OCI-LY3 (cell line): ENCODE data around the gene VAV2.

Experiments used
- H2AFZ ChIP-seq: fragments of 200-600, 300-600 bp; shearing (Covaris generic); 2 replicates; pipeline ENCODE4 v1.6.0; 2014; ENCODE audit warnings: antibody characterized with exemption, low read depth, low read length
- H3K27ac ChIP-seq: fragments of 200-600, 300-600 bp; sonication (generic); 2 replicates; pipeline ENCODE4 v1.5.1; 2014; ENCODE audit warnings: mild to moderate bottlenecking, low read length, moderate library complexity, mixed read lengths
- H3K27me3 ChIP-seq: fragments of 200-600, 300-600 bp; sonication (generic); 2 replicates; pipeline ENCODE4 v1.6.1; 2014; ENCODE audit warnings: low read depth, low read length, mixed read lengths
- H3K36me3 ChIP-seq: fragments of 200-600, 300-600 bp; sonication (generic); replicated peaks from 2 replicates; pipeline ENCODE3; 2014; ENCODE audit warnings: low read depth, low read length, mixed read lengths
- H3K4me1 ChIP-seq: fragments of 300-600, 200-600 bp; sonication (generic); 2 replicates; pipeline ENCODE4 v1.6.1; 2014; ENCODE audit warnings: low read length, mixed read lengths
- H3K4me2 ChIP-seq: fragments of 200-600, 300-600 bp; sonication (generic); 2 replicates; pipeline ENCODE4 v1.6.1; 2014; ENCODE audit warnings: low read length, mixed read lengths
- H3K4me3 ChIP-seq: fragments of 300-600, 200-600 bp; sonication (generic); 2 replicates; pipeline ENCODE4 v1.5.1; 2014; ENCODE audit warnings: antibody characterized with exemption, mild to moderate bottlenecking, low read length, moderate library complexity
- H3K79me2 ChIP-seq: fragments of 300-600, 200-600 bp; shearing (Covaris generic); 2 replicates; pipeline ENCODE4 v1.6.1; 2014; ENCODE audit warnings: mild to moderate bottlenecking, low read length, mixed read lengths
- H3K9ac ChIP-seq: fragments of 300-600, 200-600 bp; shearing (Covaris generic); 2 replicates; pipeline ENCODE4 v1.6.0; 2014; ENCODE audit warnings: mild to moderate bottlenecking, low read length, moderate library complexity
- H3K9me3 ChIP-seq: fragments of 200-600, 300-600 bp; shearing (Covaris generic); 2 replicates; pipeline ENCODE4 v1.6.1; 2014; ENCODE audit warnings: low read length, mixed read lengths; ENCODE audit not compliant: insufficient read depth
- H4K20me1 ChIP-seq: fragments of 200-600, 300-600 bp; sonication (generic); 2 replicates; pipeline ENCODE4 v1.6.1; 2016; ENCODE audit warnings: low read length, mixed read lengths; ENCODE audit not compliant: insufficient read depth
- EZH2phosphoT487 ChIP-seq: fragments of 200-600 bp; shearing (Covaris generic); IDR thresholded peaks from 2 replicates; pipeline ENCODE4 v1.6.1; 2018; ENCODE audit warnings: antibody characterized with exemption, mixed run types, low read depth
- TF ChIP-seq, protein P1 (sequence below): fragments of 200-600, 300-600 bp; sonication (generic); IDR thresholded peaks from 2 replicates; pipeline ENCODE4 v1.5.1; 2014; ENCODE audit warnings: antibody characterized with exemption, low read length, low read depth

The VAV2 gene

DNA sequence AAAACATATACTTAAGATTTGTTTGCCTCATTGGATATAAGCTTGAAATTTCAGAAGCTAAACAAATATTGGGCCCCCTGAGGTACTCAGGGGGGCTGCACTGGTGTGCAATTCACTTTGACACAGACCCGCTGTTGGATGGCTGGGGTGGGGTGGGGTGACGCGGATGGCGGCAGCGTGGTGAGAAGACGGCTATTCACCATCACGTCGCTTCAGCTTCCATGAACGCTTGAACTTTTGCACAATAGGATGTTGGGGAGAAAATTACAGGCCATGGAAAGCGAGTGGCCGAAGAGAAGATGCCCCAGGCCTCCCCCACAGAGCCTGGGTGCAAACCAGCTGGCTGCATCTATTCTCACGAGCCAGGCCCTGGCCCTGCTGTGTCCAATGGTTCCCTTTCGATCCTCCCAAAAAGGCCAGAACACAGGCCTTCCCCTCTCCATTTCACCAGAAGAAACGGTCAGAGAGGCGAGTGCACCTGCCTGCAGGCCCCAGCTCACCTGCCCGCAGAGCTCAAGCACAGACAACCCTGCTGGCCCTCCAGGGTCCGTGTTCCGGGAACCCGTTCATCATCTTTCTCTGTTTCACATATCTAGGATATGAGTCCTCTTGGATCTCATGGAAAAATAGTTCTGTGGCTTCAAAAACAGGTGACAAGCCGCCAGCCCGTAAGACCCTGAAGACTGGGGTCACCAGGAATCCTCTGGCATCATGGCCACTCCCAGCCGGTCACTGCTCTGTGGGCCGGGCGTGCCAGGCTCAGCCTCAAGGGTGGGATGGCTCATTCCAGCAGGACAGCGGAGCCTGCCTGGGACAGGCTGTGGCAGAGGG is 207.2 kb downstream of the VAV2 start:
- H3K4me3 ChIP-seq, result no peak overlapping the region
- H2AFZ ChIP-seq, result no peak overlapping the region
- peaks cover 21% of the 10 kb centered on the region for H4K20me1 ChIP-seq
- TF ChIP-seq, protein P1, sequence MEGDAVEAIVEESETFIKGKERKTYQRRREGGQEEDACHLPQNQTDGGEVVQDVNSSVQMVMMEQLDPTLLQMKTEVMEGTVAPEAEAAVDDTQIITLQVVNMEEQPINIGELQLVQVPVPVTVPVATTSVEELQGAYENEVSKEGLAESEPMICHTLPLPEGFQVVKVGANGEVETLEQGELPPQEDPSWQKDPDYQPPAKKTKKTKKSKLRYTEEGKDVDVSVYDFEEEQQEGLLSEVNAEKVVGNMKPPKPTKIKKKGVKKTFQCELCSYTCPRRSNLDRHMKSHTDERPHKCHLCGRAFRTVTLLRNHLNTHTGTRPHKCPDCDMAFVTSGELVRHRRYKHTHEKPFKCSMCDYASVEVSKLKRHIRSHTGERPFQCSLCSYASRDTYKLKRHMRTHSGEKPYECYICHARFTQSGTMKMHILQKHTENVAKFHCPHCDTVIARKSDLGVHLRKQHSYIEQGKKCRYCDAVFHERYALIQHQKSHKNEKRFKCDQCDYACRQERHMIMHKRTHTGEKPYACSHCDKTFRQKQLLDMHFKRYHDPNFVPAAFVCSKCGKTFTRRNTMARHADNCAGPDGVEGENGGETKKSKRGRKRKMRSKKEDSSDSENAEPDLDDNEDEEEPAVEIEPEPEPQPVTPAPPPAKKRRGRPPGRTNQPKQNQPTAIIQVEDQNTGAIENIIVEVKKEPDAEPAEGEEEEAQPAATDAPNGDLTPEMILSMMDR, result no peak
- no peak for TF ChIP-seq EZH2phosphoT487
- no peak overlapping the region for H3K4me2 ChIP-seq
- no peak overlapping the region for H3K9ac ChIP-seq
- no peaks in the 10 kb centered on the region for H3K9me3 ChIP-seq
- H3K36me3 ChIP-seq, result peaks cover 53% of the 10 kb centered on the region
- H3K27ac ChIP-seq, result no peak overlapping the region
- no peaks in the 10 kb centered on the region for H3K27me3 ChIP-seq
- peaks cover 35% of the 10 kb centered on the region for H3K4me1 ChIP-seq
- H3K79me2 ChIP-seq, result no peaks in the 10 kb centered on the region

DNA sequence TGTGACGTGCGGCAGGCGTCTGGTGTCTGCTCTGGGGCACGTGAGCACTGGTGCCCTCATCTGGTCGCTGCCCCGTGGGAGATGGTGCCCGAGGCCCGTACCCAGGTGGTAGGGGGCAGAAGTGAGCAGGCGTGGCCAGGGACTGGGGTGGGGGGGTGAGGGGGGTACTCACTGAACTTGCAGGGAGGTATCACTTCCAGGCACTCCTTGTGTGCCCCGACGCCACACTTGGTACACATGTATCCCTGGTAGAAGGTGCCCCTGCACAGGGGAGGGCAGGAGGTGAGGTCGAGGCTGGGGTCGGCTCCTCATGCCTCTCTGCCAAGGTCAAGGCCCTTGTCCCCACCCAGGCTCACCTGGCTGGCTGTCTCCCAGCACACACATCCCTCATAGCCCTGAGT is 208.8 kb downstream of the VAV2 start:
- Histone ChIP-seq H3K4me2 (no peak overlapping the region), H3K9me3 (no peaks in the 10 kb centered on the region), H2AFZ (no peak overlapping the region), H3K9ac (no peak overlapping the region), H3K27ac (no peak overlapping the region), H3K4me1 (peaks cover 35% of the 10 kb centered on the region), H3K4me3 (no peak overlapping the region), H3K36me3 (peaks cover 54% of the 10 kb centered on the region), H3K27me3 (no peaks in the 10 kb centered on the region), H3K79me2 (no peaks in the 10 kb centered on the region), H4K20me1 (peaks cover 21% of the 10 kb centered on the region)
- no peak for TF ChIP-seq EZH2phosphoT487
- TF ChIP-seq, protein P1, result 0 out of 2 replicates have a peak, but pooled peaks have one; percentile 9

DNA sequence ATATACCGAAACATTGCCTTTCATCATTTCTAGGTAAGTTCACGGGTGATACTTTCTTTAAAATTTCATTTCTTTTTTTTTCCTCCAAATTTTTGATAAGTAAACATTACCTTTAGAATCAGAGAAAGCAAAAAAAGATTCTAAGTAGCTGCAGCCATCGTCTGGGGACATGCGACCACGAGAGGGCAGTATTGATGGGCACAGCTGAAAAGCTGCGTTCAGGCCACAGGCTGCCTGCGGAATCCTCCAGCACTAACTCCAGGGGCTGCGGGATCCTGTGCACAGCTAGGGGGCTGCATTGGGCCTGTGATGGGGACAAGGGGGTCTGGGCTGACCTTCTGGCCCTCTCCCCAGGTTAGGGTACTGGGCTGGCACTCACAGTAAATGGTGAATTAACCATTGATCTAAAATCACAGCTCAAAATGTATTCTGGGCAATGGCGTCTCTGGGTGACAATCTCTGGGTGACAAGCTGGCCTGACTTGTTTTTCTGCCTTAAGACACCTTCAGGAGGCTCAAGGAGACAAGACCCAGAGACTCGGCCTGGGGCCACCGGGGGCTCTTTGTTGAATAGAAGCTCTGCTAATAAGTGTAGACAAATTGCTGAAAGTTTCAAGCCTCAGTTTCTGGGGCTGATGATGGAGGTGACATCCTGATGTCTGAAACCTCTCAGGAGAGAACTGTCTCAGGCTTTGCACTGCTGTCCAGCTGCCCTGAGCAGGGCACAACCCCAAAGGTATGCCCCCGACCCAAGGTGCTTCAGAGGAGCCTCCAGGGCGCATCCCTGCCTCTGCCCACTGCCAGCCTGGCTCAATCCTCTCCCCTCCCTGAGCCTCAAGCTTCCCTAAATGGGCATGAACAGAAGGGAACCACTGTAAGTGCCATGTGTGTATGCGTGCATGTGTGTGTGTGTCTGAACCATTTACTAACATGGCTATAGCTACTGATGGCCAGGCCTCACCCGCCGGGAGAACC is 209.7 kb downstream of the VAV2 start:
- TF ChIP-seq, protein P1, result peak; percentile 82
- TF ChIP-seq EZH2phosphoT487, result no peak
- Histone ChIP-seq H3K27me3 (no peaks in the 10 kb centered on the region), H3K9me3 (no peaks in the 10 kb centered on the region), H3K9ac (no peak overlapping the region), H3K4me3 (no peak overlapping the region), H3K36me3 (peaks cover 60% of the 10 kb centered on the region), H2AFZ (no peak overlapping the region), H3K79me2 (no peaks in the 10 kb centered on the region), H3K27ac (0 out of 2 replicates have a peak overlapping the region, but pooled peaks have one; percentile 15), H3K4me2 (no peak overlapping the region), H3K4me1 (peaks cover 26% of the 10 kb centered on the region), H4K20me1 (peaks cover 21% of the 10 kb centered on the region)

DNA sequence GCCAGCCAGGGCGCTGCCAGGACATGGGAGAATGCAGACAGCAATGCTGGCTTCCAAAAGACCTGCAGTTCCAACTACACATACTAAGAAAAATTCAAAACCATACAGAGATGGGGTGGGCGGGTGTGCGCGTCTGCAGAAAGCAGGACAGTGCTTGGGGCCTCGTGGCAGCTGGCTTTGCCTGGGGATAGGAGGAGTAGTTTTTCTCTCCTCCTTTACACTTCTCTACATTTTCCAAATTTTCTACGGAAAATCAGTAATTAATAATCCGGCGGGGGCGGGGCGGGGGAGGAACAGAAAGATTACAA is 210.3 kb downstream of the VAV2 start:
- no peak overlapping the region for H3K4me2 ChIP-seq
- no peak for TF ChIP-seq EZH2phosphoT487
- TF ChIP-seq, protein P1, result no peak
- peaks cover 19% of the 10 kb centered on the region for H3K4me1 ChIP-seq
- H4K20me1 ChIP-seq, result peaks cover 21% of the 10 kb centered on the region
- no peak overlapping the region for H3K4me3 ChIP-seq
- H3K79me2 ChIP-seq, result no peaks in the 10 kb centered on the region
- no peak overlapping the region for H3K27ac ChIP-seq
- no peak overlapping the region for H2AFZ ChIP-seq
- H3K36me3 ChIP-seq, result peaks cover 62% of the 10 kb centered on the region
- no peaks in the 10 kb centered on the region for H3K9me3 ChIP-seq
- no peak overlapping the region for H3K9ac ChIP-seq
- no peaks in the 10 kb centered on the region for H3K27me3 ChIP-seq
